Cardiac muscle cell (in vitro differentiated cells and primary cell): ENCODE measurements around the gene LYRM1. TPM values are rescaled to one million over a fixed set of nuclear protein-coding genes. Genes with fewer than 3 reads are reported as not detected.
A peak's percentile ranks its signal among the peaks of the same experiment; 100 is the strongest.

Experiments
- DNase-seq, 2 donors: peaks; one replicate each; pipeline versions ENCODE4 v3.0.0 to v3.0.0-alpha.2; 2010 to 2017; ENCODE audit warnings: low read depth in 1 of 2, low spot score in 1 of 2
- H3K27ac ChIP-seq: fragments of 200-600 bp; sonication (generic); 2 replicates; pipeline ENCODE4 v1.5.1; 2016
- H3K27me3 ChIP-seq: fragments of 200-600 bp; sonication (generic); 2 replicates; pipeline ENCODE4 v1.6.0; 2016; ENCODE audit warnings: control low read depth
- H3K36me3 ChIP-seq: fragments of 200-600 bp; sonication (generic); 2 replicates; pipeline ENCODE4 v1.5.1; 2016; ENCODE audit warnings: control low read depth
- H3K4me1 ChIP-seq: fragments of 200-600 bp; sonication (generic); 2 replicates; pipeline ENCODE4 v1.8.1; 2017; ENCODE audit warnings: low read depth, mild to moderate bottlenecking, mixed run types
- H3K4me3 ChIP-seq: fragments of 200-600 bp; sonication (generic); 2 replicates; pipeline ENCODE4 v1.5.1; 2016; ENCODE audit warnings: mild to moderate bottlenecking
- H3K9me3 ChIP-seq: fragments of 200-600 bp; sonication (generic); 2 replicates; pipeline ENCODE4 v1.5.1; 2017; ENCODE audit warnings: low read depth, mild to moderate bottlenecking, control low read depth
- polyA plus RNA-seq: library from polyadenylated mRNA; unstranded; fragments of >200 nt; fragmentation: Nextera tagmentation; extraction: Ambion mirVana; gene quantifications from 2 replicates; pipeline ENCODE4 v1.2.1, GENCODE V29; 2016
- total RNA-seq: library from RNA; depleted of rRNA; stranded (reverse); fragments of >200 nt; gene quantifications from 2 replicates; pipeline ENCODE4 v1.2.3, GENCODE V29; 2016
- TF ChIP-seq, protein P1 (sequence below): IDR thresholded peaks from 2 replicates; pipeline ENCODE4 v1.5.1; 2012; ENCODE audit warnings: low read depth, mild to moderate bottlenecking, low read length

Gene LYRM1
- total and polyA plus RNA-seq, 2 experiments from 2014 or later = 37.3 to 42.6 TPM

DNA sequence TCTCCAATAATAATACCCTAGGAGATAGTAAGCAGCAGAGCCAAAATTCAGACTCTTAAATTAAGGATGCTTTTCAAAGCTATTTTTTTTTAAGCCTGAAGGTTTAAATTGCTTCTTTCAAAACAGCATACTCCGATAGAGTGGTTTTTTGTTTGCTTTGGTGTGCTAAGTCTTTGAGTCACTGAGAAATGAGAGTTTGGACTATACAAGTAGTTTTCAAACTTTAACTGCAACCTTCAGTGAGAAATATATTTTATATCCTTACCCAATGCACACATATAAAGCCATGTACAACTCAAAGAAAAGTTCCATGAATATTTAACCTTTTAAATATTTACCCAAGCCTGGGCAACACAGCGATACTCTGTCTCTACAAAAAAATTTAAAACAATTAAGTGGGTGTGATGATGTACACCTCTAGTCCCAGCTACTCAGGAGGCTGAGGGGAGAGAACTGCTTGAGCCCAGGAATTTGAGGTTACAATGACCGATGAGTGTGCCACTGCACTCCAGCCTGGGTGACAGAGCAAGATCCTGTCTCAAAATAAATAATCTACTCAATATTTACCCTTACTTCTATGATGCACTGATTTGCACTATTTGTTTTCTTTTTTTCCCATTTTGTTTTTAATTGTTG is 19.6 kb upstream of the LYRM1 start:
- DNase-seq = no peak
- TF ChIP-seq, protein P1, sequence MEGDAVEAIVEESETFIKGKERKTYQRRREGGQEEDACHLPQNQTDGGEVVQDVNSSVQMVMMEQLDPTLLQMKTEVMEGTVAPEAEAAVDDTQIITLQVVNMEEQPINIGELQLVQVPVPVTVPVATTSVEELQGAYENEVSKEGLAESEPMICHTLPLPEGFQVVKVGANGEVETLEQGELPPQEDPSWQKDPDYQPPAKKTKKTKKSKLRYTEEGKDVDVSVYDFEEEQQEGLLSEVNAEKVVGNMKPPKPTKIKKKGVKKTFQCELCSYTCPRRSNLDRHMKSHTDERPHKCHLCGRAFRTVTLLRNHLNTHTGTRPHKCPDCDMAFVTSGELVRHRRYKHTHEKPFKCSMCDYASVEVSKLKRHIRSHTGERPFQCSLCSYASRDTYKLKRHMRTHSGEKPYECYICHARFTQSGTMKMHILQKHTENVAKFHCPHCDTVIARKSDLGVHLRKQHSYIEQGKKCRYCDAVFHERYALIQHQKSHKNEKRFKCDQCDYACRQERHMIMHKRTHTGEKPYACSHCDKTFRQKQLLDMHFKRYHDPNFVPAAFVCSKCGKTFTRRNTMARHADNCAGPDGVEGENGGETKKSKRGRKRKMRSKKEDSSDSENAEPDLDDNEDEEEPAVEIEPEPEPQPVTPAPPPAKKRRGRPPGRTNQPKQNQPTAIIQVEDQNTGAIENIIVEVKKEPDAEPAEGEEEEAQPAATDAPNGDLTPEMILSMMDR = no peak
- no peaks in the 10 kb centered on the region for H3K27me3 ChIP-seq

DNA sequence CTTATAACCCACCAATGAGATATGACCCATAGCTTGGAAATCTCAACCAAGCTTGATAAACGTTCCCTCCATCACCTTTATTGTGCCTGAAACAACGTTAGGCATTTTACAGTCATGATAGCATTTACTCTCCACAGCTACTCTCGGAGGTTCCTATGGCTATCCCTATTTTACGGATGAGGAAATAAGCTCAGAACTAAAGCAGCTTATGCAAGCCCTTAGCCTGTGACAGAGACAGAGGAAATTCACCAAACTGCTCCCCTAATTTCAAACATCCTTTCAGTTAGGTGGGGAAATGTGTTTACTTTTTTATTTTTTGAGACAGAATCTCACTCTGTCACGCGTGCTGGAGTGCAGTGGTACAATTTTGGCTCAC is 19.1 kb upstream of the LYRM1 start:
- no peak overlapping the region for H3K4me3 ChIP-seq
- TF ChIP-seq, protein P1 = no peak
- H3K4me1 ChIP-seq = peaks cover 22% of the 10 kb centered on the region
- DNase-seq = no peak
- no peaks in the 10 kb centered on the region for H3K27me3 ChIP-seq
- no peak overlapping the region for H3K27ac ChIP-seq
- H3K9me3 ChIP-seq = no peaks in the 10 kb centered on the region
- H3K36me3 ChIP-seq = no peaks in the 10 kb centered on the region

More for the DNA sequence above, 19.6 kb upstream of the LYRM1 start:
- H3K27ac ChIP-seq = no peak overlapping the region
- H3K4me1 ChIP-seq = peaks cover 22% of the 10 kb centered on the region
- no peaks in the 10 kb centered on the region for H3K36me3 ChIP-seq
- no peaks in the 10 kb centered on the region for H3K9me3 ChIP-seq
- no peak overlapping the region for H3K4me3 ChIP-seq

DNA sequence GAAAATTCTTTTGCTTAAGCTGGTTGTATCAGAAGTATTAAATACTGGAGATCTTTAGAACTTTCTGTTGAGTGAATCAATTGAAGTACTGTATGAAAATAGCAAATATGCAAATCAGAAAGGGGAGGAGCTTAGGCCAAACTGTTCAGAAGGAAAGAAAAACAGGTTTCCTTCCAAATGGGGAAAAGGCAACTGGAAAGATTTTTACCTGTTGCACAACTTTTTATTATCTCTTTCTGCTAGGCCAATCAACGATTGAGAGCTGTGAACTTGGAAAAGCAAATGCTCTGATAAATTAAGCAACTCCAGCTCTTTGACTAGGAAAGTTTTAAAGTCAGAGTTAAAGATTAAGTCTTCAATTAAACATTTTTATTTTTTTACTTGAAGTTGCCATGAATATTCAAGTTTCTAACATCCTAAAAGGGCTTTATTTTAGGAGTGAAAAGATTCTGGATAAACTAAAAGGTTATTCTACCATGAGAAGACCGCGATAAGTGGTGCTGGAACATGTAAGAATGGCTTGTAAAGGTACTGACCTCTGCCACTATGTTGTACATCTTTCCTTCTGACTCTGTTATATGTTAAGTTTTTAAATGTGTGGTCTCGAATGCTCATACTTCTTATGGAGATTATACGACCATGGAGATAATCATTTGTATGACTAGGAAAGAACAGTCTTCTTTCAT is 16.9 kb upstream of the LYRM1 start:
- H3K36me3 ChIP-seq = no peaks in the 10 kb centered on the region
- no peaks in the 10 kb centered on the region for H3K27me3 ChIP-seq
- H3K27ac ChIP-seq = no peak overlapping the region
- TF ChIP-seq, protein P1 = no peak
- peak in 1 of 2 donors; percentile 83 for DNase-seq
- H3K4me1 ChIP-seq = peaks cover 12% of the 10 kb centered on the region
- H3K4me3 ChIP-seq = no peak overlapping the region
- no peaks in the 10 kb centered on the region for H3K9me3 ChIP-seq

DNA sequence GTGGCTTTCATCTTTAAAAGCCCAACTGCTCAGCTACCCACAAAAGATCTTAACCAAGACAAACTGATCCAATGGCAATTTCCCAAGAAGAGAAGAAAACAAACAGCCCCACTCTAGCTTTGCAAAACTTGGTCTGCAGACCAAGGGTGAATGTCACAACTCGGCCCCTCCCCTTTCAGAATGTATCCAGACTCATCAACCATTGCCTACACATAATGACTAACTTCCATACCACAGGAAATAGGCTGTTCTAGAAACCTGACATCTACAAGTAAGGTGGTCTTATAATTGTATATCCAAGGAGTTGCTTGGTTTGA is 16.4 kb upstream of the LYRM1 start:
- Histone ChIP-seq H3K27me3 (no peaks in the 10 kb centered on the region), H3K4me3 (no peak overlapping the region), H3K36me3 (no peaks in the 10 kb centered on the region), H3K9me3 (no peaks in the 10 kb centered on the region), H3K27ac (no peak overlapping the region), H3K4me1 (peaks cover 7% of the 10 kb centered on the region)
- peak in 1 of 2 donors; percentile 85 for DNase-seq
- TF ChIP-seq, protein P1 = no peak

DNA sequence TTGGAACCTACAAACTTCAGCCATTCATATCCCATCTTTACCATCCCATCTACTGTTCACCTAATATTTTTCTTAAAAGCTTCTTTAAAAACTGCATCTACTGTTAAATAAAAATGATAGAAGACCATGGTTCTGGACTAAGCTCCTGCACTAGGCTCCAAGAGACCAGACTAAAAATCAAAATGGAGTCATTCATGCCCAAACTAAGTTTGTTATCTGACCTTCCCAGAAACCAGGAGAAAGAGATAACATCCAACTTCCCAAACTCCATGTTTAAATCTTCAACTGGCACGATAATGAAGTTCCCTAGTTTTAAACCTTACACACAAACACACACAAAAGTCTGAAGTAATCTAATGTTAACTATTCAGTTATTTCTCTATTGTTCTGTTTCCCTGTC is 14.3 kb upstream of the LYRM1 start:
- H3K27ac ChIP-seq = no peak overlapping the region
- H3K4me3 ChIP-seq = no peak overlapping the region
- H3K9me3 ChIP-seq = no peaks in the 10 kb centered on the region
- H3K36me3 ChIP-seq = no peaks in the 10 kb centered on the region
- H3K27me3 ChIP-seq = no peaks in the 10 kb centered on the region
- no peak for DNase-seq
- no peaks in the 10 kb centered on the region for H3K4me1 ChIP-seq
- TF ChIP-seq, protein P1 = no peak
